Activated CD4-positive, alpha-beta T cell treated with anti-CD3 and anti-CD28 coated beads, Interleukin-2, Interleukin-6, amounts not matched to agents 100 ng/mL and 50 ng/mL, durations not matched to agents 16 hours and 8 hours (primary cell): Measurements from ENCODE around the gene NALCN.
A peak's percentile ranks its signal among the peaks of the same experiment; 100 is the strongest.

Source experiments
- DNase-seq: peaks from one replicate; pipeline ENCODE4 v3.0.0-alpha.2; 2020

NALCN gene

DNA sequence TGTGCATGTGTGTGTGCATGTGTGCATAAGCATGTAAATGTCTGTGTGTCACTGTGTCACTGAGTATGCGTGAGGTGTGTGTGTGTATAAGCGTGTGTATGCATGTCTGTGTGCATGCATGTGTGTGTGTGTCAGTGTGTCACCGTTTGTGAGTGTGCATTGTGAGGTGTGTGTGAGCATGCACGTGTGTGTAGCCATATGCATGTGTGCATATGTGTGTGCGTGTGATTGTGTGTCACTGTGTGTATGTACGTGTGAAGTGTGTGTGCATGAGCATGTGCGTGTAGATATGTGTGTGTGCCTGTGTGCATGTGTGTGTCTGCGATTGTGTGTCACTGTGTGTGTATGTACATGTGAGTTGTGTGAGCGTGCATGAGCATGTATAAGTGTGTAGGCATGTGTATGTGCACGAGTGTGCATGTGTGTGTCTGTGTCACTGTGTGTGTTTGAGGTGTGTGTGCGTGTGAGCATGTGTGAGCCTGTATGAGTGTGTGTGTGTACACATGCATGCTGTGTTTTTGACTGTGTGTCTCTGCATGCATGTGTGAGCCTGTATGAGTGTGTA, 144.5 kb downstream of the NALCN start:
- no peak for DNase-seq

DNA sequence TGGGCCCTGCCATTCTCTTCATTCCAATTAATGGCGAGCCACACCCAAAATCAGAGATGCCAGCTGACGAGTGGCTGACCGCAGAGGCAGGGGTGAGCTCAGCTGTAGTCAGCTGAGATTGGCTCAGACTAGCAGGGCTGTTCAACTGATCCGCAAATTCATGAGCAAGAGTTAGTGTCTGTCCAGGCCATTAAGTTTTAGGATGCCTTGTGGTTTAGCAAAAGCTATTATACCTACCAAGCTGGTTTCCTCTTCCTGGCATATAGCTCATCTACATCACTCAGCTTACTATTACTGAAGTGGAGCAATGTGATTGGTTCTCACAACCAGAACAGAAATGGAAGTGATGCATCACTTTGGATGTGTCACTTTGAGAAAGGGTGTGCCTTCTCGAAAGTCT, 148.7 kb downstream of the NALCN start:
- DNase-seq: peak; percentile 15

DNA sequence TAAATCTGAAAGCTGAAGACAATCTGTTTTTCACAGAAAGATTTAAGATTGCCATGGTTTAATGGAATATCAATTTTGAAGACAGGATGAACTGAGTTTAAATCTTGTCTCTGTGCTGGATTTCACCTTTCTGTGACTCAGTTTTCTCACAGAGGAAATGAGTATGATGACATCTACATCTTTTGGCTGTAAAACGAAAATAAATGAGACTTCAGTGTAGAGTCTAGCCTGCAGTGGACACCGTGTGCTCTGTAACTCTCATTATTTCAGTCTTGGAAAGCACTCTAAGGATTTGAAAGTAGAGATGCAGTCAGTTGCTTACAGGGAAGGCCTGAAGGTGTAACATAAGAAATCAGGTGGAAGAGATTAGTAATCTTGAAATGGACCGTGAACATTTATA, 150.4 kb downstream of the NALCN start:
- peak; percentile 21 for DNase-seq

DNA sequence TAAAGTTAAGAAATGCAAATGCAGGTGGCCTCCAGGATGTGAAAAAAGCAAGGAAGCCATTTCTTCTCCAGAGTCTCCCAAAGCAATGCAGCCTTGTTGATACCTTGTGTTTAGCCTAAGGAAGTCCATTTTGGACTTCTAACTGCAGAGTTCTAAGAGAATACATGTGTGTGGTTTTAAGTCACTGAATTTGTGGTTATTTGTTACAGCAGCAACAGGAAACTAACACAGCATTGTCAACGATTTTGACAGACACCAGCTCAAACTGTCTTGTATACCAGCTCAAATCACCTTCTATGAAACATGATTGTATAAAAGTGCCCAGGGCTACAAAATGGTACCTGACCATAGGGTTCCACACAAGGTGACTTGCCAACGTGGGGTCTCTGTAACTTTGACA, 151.4 kb downstream of the NALCN start:
- DNase-seq: no peak

DNA sequence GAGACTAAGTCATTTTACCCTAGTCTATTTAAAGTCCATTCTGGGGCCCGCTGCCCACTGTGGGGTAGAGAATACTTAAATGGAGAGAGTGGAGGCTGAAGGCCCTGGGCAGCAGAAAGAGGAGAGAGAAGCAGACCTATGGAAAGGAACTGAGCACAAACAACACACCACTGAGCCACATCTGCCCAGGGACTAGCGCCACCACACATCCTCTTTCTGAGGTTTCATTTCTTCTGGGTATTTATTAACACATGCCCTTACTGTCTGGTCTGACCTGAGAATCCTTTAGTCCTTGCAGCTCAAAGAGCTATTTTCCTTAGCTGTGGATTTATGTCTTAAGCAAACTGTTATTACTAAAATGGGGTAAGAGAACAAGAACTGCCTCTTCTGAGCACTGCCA, 154.0 kb downstream of the NALCN start:
- no peak for DNase-seq

DNA sequence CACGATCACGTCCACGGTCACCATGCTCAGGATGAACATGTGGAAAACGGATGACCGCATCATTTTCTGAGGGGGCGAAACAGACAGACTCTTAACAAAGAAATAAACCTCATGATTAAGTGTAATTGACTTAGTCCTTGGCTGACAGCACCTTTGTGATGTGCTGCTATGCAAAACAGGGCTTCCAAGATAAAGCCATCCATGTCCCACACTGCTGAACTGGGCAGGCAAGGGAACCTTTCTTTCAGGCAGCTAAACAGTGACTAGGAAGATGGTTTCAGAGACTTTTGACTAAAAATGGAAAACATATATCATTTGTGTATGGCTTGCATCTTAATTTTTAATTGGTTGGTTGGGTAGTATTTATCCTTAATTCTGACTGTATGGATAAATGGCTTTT, 157.8 kb downstream of the NALCN start:
- DNase-seq: no peak

DNA sequence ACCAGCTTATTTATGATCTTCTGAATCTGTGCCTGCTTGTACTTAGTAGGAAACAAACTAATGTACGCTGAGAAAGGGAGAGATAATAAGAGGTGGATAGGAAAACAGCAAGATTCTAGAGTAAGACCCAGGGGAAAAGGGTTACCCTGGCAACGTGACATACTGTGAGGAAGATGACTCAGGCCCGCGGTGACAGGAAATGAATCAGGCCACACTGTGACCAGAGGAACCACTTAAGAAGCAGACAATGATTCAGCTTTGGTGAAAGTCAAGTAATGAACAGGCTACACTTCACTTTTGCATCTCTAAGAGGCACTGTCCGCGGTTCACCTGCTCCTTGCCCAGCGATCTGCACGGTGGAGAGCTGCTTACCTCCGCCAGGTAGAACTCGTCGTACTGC, 158.2 kb downstream of the NALCN start:
- peak; percentile 88 for DNase-seq

DNA sequence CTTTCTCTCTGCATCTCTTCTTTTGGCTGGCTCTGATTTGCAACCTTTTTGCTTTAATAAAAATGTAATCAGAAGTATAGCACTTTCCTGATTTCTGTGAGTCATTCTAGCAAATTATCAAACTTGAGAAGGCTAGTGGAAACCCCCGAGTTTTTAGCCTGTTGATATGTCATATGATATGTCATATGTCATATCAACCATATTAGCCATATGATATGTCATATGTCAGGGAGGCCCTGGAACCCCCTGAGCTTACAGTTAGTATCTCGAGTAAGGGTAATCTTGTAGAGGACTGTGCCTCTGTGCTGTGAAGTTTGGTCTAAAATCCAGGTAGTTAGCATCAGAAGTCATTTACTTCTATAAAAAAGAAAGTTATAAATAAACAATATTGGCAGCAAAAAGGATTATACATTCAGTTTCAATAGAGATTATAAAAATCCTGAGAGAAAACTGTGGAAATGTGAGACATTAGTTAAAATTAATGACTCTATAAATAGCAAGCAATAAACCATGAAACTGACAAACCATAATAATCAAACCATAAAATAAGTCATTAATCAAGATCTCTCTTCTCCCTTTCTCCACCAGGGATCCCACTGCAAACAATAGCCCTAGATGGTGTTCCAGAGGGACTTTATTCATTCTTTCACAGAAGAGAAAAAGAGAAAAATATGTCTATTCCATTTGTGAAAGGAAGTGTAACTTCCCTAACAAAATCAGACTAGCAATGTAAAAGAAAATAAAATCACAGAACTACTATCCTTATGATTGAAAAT, 167.4 kb downstream of the NALCN start:
- DNase-seq: no peak

DNA sequence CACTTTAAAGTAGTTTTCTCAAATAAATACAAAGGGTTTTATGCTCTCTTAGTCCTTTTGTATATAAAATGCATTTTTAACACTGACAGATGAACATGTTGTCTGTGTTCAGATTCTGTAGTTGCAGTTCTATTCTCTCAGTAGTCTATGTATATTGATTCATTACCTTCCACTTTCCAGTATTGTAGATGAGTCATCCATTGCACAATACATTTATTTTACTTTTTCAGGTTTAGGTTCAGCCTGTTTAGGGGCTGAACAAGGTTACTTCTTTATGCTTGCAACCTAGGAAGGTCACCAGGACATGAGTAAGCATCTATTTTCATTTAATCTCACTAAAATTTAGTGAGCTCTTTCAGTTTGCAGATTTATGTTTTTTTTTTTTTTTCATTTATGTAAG, 173.6 kb downstream of the NALCN start:
- peak; percentile 7 for DNase-seq

DNA sequence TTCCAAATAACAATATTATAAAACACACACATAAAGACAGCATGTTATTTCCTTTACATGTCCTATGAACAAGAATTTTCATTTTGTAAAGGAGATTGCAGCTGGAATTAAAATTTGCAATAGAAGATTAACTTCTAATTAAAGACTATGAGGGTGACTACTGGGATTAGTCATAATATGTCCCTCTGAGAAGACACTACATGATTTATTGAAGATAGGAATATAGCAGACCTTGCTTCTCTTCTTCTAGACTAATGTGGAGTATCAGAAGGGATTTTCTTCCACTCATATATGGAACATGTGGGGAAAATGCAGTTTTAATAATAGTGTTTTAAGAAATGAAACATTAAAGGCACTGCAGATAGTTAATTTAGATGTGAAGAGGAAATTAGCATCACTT, 177.8 kb downstream of the NALCN start:
- no peak for DNase-seq

DNA sequence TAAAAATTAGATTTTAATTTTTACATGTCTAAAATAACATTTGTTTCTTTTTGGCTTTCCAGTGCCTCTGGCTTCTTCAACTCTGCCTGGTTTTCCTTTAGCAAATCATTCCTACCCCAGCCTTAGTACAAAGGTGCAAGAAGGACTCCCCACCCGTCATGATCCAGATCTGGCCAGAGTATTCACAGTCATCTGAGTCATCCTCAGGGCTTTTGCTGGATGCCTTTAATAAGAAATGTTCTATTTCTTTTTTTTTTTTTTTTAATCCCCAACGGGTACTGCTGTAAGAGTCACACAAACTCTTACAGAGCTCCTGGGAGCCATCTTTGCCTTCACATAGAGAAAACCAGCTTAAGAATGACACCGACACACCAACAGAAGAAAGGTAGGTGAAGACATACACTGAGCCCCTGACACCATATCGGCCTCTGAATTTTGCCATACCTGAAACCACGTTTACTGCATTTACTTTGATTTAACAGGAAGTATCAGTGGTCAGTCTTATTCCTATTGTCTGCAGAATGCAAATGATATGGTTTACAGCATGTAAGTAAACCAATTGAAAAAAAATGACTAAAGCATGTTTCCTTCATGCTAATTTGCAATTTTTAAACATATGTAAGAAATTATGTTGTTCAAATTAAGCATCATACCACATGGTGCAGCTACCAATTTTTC, 184.4 kb downstream of the NALCN start:
- no peak for DNase-seq

DNA sequence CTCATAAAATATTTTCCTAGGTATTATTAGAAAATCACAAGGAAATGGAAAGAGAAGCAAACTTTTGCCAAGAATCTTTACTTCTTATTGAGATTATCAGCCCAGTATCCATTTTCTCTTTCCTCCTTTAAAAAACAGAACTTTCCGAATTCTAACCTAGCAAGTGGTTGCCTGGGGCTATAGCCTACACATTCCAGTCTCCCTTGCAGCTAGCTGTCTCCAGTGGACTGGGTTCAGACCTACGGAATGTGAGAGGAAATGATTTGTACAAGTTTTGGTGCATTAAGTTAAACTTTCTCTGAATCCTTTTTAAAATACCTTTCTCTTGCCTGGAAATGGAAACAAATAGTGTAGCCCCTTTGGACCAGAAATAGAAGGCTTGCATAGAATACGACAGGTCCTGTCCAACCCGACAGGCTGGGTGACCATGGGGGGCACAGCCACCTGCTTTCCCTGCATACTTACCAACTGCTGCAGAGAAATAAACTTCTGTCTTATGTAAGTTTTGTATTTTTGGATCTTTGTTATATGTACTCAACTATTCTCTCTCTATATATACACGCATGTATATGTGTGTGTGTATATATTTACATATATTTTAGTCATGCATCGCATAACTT, 185.9 kb downstream of the NALCN start:
- DNase-seq: no peak

DNA sequence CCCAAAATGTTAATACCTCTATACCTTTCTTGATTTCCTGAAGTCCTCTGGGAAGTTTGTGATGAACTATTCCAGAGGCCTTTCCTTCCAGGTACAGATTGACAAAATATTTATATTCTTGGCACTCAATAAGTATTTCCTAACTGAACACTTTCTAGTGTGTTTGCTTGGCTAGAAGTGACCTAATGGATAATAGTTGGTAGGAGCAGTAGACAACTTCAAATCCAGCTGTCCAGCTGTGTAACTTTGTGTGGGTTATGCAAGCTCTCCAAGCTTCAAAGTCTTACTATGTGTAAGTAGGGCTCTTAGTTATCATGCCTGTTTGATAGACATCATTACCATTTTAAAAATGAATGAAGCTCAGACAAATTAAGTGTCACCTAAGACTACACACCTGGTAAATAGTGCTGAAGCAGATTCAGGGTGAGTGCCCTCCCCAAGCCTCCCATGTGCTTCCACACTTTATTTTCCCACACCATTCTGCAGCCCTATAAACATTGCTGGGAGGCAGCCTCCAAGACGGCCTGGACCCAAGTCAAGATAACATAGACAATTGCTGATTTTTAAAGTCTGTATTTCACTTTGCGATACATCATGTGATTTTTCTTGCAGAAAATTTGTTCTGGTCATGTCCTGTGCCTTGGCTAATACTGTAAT, 196.6 kb downstream of the NALCN start:
- DNase-seq: no peak

DNA sequence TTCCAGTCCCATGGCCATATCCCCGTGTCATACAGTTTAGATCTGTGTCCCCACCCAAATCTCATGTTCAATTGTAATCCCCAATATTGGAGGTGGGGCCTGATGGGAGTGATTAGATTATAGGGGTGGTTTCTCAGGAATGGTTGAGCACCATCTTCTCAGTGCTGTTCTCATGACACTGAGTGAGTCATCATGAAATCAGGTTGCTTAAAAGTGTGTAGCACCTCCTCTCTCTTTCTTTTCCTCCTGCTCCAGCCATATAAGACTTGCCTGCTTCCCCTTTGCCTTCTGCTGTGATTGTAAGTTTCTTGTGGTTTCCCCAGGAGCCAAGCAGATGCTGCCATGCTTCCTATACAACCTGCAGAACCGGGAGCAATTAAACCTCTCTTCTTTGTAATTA, 197.8 kb downstream of the NALCN start:
- DNase-seq: no peak

DNA sequence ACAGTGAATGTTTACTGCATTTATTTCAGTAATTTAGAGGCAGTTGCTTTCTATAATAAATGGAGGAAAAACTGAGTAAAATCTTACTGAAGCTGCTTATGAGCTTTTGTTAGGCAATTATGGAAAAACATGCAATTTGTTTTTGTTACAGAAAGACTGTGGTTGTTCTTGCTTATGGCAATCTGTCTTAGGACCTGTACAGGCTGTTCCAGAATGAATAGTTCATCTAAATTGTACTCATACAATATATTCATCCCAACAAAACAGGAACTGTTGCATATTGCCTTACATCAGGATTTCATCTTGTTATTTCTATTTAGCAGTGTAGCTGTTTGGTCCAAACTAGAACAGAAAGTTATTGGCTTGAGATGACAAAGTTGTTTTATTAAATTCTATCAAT, 199.2 kb downstream of the NALCN start:
- DNase-seq: no peak

DNA sequence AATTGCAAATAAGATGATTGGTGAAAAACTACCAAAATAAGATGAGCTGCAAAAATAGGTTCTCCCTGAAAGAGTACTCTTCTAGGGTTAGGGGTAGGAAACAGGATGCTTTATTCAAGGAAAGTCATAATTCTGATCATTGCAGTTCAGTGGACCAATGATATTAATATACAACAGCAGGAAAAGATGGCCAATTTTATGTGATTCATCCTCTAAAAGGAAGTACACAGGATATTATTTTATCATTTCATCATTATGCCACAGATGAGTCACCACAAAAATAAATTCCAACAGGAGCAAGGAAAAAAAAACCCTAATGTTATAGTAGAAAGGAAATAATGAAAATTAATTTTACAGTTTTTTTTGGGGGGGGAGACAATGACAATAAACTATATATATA, 205.0 kb downstream of the NALCN start:
- DNase-seq: no peak

DNA sequence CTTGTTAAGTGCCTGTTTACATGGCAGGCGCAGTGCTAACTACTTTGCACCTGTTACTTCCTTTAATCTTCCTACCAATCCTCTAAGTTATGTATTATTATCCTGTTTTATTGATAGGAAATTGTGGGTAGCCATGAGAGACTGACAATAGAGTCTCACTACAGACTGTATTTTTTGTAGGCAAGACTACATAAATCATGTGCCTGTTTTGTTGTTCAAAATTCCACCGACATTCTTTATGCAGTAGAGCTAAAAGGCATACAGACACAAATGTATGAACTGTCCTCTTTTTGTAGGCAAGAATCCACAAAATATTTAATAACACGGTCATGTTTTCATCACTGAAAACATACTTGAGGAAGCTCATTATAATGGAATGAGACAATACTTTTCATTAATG, 205.5 kb downstream of the NALCN start:
- no peak for DNase-seq

DNA sequence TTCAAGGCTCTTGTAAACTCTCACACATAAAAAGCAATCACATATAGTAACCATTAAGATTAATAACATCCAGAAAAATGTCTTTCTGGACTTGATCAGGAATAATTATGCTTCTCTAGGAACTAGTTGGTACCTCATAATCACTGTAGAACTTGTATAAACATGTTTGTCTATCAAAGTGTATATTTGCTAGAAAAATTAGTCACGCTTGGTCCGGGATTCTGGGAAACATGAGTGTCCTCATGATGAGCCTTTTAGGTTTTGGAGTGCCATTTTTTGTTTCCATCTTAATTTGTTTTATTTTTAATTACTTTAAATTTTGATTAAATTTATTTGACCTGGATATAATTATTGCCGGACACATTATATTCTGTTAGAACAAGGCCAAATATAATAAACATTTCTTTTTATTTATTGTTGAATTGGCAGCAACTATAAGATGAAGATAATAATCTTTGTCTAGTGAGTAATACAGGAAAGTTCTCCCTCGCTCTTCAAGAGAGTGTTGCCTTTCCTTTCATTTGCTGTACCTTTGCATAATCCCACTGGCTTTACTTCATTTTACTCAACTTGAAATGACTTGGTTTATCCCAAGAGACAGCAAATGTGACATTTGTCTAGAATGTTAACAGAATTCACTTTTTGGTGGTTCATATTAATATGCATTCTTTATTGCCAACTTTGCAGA, 207.0 kb downstream of the NALCN start:
- no peak for DNase-seq

DNA sequence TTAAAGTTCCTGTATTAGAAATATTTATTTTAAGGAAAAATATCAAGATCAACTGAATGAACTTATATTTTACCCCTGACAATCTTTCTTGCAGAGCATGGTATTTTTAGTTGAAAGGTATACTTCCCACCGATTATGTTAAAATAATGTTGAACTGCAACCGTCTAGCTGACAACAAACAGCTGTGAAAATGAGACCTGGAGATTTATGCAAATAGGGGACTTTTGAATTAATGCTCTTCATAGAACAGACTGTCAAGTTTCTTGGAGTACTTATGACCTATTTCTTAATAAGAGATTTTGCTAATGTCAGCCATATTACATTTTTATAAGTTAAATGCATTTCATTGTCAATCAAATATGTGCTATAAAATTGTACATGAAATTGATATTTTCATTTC, 210.9 kb downstream of the NALCN start:
- DNase-seq: no peak

DNA sequence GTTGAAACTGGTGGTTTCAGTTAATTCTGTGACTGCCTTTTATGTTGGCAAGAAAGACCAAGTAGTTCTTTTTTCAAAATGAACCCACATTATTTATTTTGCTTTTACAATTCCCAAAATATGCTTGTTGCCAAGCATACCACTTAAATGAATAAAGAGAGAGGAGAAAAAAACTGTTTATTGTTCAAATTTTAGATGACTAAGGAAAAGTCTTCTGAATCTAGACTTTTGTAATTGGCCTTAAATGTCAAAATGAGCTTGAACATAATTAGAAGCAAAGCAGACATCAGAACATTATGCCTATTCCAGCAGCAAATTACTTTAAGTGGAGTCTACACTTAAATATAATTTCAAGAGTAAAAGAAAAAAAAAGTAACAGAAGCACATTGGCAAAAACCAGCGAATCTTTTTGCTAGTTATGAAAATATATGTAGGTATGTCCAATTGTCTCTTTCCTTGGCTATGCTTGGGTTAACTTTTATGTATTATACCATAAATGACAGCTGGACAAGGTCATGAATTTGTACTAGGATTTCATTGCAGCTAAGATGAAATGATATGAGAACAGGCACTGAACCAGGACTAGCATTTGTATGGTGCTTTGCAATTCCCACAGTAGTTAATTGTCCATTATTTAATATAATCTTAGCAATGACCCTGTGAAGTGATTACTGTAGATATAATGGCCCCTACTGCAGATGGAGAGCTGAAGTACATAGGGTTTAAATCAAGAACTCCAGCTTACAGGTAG, 211.9 kb downstream of the NALCN start:
- no peak for DNase-seq

DNA sequence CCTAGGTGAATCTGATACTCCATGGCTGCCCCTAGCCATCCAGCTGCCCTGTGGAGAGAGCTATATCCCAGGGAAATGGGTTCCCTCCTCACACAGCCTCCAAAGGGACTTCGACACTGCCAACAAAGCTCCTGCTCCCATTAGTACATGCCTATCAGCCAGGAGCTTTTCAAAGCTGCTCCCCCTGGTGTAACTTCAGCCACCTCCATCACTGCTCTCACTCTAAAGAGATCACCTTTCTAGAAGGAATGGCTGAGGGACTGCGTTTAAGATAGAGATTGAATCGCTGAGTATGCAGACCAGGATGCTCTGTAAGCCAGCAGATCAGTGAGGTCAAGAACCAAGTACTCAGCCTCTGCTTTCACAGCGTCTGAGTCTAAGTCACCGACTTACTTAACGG, 213.7 kb downstream of the NALCN start:
- DNase-seq: no peak

DNA sequence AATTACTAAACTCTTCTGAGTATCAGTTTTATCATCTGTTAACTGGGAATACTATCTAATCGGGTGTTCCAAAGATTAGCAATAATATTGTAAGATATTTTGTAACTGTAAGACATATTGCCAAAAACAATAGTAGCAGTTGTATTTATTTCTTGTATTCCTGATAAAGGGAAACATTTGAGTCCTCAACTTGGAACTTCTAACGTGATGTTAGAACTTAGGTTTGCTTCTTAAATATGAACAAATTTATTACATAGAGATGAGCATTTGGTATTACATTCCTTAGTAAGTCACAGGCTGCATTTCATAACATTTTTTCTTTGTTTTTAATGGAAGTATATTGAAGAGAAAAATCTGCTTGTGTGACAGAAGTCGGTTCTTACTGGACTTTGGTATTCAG, 225.3 kb downstream of the NALCN start:
- DNase-seq: no peak
